ENCODE measurements around the gene ZNF225. TPM values are rescaled to one million over a fixed set of nuclear protein-coding genes. Genes with fewer than 3 reads are reported as not detected.
"Not testable (repeated sequence)": the region's sequence is repeated elsewhere in the genome, so short reads cannot be mapped to it uniquely, and the experiment has no call there.

Gene ZNF225
- total RNA-seq, 2 experiments from 2014 or later = 4.5 to 4.7 TPM

DNA sequence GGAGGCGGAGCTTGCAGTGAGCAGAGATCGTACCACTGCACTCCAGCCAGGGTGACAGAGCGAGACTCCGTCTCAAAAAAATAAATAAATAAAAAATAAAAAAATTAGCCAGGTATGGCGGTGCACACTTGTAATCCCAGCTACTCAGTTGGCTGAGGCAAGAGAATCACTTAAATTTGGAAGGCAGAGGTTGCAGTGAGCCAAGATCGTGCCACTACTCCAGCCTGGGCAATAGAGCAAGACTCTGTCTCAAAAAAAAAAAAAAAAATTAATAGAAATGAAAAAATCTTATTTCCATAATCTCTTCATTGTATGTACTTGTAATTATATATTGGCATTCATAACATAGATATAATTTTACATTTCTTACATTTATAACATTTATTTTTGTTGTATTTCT is 57.5 kb downstream of the ZNF225 start:
- H3K4me3 Mint-ChIP-seq, H3K27ac Mint-ChIP-seq, CTCF ChIA-PET, POLR2A ChIA-PET, H3K27me3 Mint-ChIP-seq, DNase-seq: not testable (repeated sequence)
- peaks cover 18% of the 10 kb centered on the region for H3K4me1 Mint-ChIP-seq
- peaks cover 53% of the 10 kb centered on the region for H3K9me3 Mint-ChIP-seq
- peaks cover 88% of the 10 kb centered on the region for H3K36me3 Mint-ChIP-seq (ENCODE audit: low read depth)

DNA sequence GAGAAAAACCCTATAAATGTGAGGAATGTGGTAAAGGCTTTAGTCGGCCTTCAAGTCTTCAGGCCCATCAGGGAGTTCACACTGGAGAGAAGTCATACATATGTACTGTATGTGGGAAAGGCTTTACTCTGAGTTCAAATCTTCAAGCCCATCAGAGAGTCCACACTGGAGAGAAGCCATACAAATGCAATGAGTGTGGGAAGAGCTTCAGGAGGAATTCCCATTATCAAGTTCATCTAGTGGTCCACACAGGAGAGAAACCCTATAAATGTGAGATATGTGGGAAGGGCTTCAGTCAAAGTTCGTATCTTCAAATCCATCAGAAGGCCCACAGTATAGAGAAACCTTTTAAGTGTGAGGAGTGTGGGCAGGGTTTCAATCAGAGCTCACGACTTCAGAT is 63.4 kb downstream of the ZNF225 start:
- DNase-seq = no peak
- H3K36me3 Mint-ChIP-seq (ENCODE audit: low read depth) = peaks cover 69% of the 10 kb centered on the region
- H3K4me3 Mint-ChIP-seq = no peak overlapping the region
- CTCF ChIA-PET = no interaction called here
- no peaks in the 10 kb centered on the region for H3K4me1 Mint-ChIP-seq
- POLR2A ChIA-PET = no interaction called here
- H3K9me3 Mint-ChIP-seq = peaks cover 75% of the 10 kb centered on the region
- no peaks in the 10 kb centered on the region for H3K27me3 Mint-ChIP-seq
- no peak overlapping the region for H3K27ac Mint-ChIP-seq

DNA sequence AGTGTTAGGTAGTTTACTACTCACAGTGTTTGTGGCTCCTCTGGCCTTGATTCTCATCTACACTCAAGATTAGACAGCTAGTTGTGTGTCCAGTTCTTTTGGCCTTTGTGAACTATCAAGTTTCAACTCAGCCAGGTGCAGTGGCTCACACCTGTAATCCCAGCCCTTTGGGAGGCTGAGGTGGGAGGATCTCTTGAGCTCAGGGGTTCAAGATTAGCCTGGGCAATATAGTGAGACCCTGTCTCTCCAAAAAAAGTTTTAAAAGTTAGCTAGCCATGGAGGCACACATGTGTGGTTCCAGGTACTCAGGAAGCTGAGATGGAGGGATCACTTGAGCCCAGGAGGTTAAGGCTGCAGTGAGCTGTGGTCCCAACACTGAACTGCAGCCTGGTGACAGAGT is 67.8 kb downstream of the ZNF225 start:
- H3K9me3 Mint-ChIP-seq = peaks cover 64% of the 10 kb centered on the region
- POLR2A ChIA-PET = no interaction called here

DNA sequence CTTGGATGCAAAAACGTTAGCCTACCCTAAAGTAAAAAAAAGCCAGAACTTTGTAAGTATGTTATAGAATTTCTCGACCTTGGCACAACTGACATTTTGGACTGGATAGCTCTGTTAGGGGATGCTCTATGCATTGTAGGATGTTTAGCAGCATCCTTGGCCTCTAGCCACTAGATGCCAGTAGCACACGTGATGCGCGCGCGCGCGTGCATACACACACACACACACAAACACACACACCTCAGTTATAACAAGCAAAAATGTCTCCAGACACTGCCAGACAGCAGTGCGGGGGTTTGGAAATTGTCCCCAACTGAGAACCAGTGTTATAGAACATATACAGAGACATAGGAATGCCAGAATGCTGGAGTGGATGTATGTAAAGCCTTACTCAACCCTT is 68.9 kb downstream of the ZNF225 start:
- H3K36me3 Mint-ChIP-seq (ENCODE audit: low read depth) = peaks cover 14% of the 10 kb centered on the region
- no peak overlapping the region for H3K4me3 Mint-ChIP-seq
- CTCF ChIA-PET = no interaction called here
- DNase-seq = no peak
- no peaks in the 10 kb centered on the region for H3K4me1 Mint-ChIP-seq
- peaks cover 55% of the 10 kb centered on the region for H3K9me3 Mint-ChIP-seq
- POLR2A ChIA-PET = no interaction called here
- H3K27ac Mint-ChIP-seq = no peak overlapping the region
- no peaks in the 10 kb centered on the region for H3K27me3 Mint-ChIP-seq

More for the DNA sequence above, 67.8 kb downstream of the ZNF225 start:
- DNase-seq = no peak
- Mint-ChIP-seq H3K4me1 (no peaks in the 10 kb centered on the region), H3K36me3 (ENCODE audit: low read depth) (peaks cover 25% of the 10 kb centered on the region), H3K27me3 (no peaks in the 10 kb centered on the region), H3K27ac (no peak overlapping the region), H3K4me3 (no peak overlapping the region)
- CTCF ChIA-PET = no interaction called here

Other genes with a start within 250 kb of the ZNF225 start
- gene ZNF404, start 229.4 kb upstream of the ZNF225 start, total RNA-seq = 1 to 10 TPM in 1 of 2 experiments, under 1 TPM in 1; 0.80 to 1.5 TPM
- gene ZNF45, start 178.1 kb upstream of the ZNF225 start, total RNA-seq = 10 to 100 TPM; 15.1 to 16.6 TPM
- gene ZNF221, start 162.2 kb upstream of the ZNF225 start, total RNA-seq = 1 to 10 TPM; 1.5 to 1.6 TPM
- 1 to 10 TPM; 6.7 to 7.5 TPM for gene ZNF155, start 129.2 kb upstream of the ZNF225 start, total RNA-seq
- gene ZNF230, start 110.4 kb upstream of the ZNF225 start, total RNA-seq = 1 to 10 TPM; 3.7 to 5.8 TPM
- gene ZNF222, start 88.0 kb upstream of the ZNF225 start, total RNA-seq = 1 to 10 TPM; 3.3 to 4.3 TPM
- under 1 TPM; 0.40 to 0.50 TPM for gene ZNF223, start 61.4 kb upstream of the ZNF225 start, total RNA-seq
- 1 to 10 TPM; 1.6 to 1.8 TPM for gene ZNF284, start 41.2 kb upstream of the ZNF225 start, total RNA-seq
- gene ZNF224, start 19.0 kb upstream of the ZNF225 start, total RNA-seq = 10 to 100 TPM; 35.4 to 37.8 TPM
- gene ZNF234, start 28.2 kb downstream of the ZNF225 start, total RNA-seq = 10 to 100 TPM; 10.3 to 12.6 TPM
- 10 to 100 TPM; 17.4 to 18.0 TPM for gene ZNF226, start 51.7 kb downstream of the ZNF225 start, total RNA-seq
- gene ZNF227, start 99.1 kb downstream of the ZNF225 start, total RNA-seq = 10 to 100 TPM; 26.9 to 27.9 TPM
- gene ZNF233, start 146.5 kb downstream of the ZNF225 start, total RNA-seq = under 1 TPM; 0.08 to 0.33 TPM
- 1 to 10 TPM; 5.2 to 5.9 TPM for gene ZNF235, start 191.6 kb downstream of the ZNF225 start, total RNA-seq
- not detected for gene ZNF112, start 243.3 kb downstream of the ZNF225 start, total RNA-seq